Stimulated activated naive CD4-positive, alpha-beta T cell (primary cell): Measurements from ENCODE around the gene MTHFR.
"Not testable (repeated sequence)": the region's sequence is repeated elsewhere in the genome, so short reads cannot be mapped to it uniquely, and the experiment has no call there.

ENCODE experiments used
- DNase-seq, 6 experiments: peaks; one replicate each; lab custom pipeline; 2025; lab: John Stamatoyannopoulos, UW

Gene MTHFR

DNA sequence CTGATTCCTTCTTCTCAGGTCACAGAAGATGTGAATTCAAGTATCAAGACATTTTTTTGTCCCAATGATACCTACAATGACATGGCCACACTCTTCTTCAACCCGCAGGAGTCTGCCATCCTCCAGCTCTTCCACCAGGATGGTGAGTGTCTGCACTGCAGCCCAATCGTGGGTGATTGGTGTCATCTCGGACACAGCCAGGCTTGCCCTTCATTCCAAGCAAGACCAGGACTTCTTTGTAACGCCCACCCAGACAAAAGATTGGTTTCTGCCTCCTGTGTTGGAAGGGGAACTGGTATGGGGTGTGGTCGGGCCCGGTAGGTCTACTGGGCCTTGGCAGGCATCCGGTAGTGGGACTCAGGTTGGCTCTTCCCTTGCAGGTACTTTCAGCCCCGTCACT lies 27.7 kb upstream of the MTHFR start:
- DNase-seq = no peak

DNA sequence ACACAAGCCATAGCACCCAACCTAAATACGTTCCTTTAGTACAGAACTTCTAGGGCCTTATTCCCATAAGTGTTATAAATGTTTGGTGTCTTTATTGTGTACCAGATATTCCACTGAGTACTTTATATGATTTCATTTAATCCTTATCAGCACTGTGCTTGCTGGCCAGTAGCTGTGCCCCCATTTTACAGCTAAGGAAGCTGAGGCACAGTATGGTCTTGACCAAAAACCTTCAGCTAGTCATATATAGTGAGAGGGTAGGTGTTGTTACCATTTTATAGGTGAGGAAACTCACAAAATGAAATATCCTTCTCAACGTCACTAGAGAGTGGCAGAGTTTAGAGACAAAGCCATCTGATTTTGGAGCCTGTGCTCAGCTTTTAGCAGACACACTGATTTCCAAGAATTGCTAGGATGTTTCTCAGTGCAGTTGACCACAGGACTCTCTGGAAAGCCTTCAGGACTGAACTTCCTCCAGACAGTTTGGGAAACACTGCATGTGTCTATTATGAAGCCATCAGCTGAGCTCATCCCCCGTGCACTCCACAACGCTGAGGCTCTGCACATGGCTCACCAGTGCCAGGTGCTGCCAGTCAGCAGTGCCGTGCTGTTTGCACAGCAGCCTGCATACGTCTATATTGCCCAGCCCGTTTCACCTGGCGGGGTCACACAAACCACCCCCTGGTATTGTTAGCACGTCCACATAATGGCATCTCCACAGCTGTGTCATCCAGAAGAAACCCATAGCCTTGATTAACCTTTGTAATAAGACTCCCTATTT lies 26.4 kb upstream of the MTHFR start:
- DNase-seq = no peak

DNA sequence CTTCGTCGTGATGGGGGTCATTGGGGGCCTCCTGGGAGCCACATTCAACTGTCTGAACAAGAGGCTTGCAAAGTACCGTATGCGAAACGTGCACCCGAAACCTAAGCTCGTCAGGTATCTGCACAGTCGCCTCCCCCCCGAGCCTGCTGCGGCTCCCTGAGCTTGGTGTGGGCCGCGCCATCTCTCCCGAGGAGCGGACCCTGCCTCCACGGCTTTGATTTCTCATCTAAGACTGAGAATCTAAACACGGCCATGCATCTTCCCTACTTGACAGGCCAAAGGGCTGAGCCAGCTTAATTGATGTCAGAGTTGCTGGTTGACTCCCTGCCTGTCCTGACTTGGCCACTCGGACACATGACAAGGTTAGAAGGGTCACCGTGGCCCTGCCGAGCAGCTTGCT lies 22.7 kb upstream of the MTHFR start:
- no peak for DNase-seq

DNA sequence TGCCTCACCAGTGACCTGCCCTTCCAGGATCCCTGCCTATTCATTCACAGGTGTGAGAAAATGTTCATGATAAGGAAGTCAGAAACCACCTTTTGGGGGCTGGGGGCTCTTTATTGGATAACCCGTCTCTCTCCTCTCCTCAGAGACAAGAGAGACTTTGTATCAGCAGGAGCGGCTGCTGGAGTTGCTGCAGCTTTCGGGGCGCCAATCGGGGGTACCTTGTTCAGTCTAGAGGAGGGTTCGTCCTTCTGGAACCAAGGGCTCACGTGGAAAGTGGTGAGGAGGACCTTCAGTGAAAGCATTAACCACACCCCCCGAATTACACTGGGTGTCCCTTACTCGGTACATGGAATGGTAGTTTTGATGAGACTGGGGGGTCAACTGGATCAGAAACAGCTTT lies 21.2 kb upstream of the MTHFR start:
- DNase-seq = no peak

DNA sequence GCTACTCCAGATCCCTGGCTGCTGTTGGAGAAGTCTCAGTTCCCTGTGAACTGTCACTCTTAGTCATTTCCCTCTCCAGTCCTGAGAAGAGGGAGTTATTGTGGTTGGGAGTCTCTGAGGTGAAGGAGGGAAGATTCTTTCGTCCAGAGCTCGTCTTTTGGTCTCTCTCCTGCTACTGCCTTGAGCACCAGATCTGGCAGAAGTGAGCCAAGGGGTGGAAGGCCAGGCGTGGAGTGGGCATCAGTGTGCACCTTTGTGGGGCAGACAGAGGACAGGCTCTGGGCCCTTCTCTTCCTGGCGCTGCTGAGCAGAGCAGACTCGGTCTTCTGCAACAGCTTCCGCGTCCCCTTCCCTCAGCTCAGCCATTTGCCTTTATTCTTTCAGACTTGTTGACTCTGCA lies 19.4 kb upstream of the MTHFR start:
- no peak for DNase-seq

DNA sequence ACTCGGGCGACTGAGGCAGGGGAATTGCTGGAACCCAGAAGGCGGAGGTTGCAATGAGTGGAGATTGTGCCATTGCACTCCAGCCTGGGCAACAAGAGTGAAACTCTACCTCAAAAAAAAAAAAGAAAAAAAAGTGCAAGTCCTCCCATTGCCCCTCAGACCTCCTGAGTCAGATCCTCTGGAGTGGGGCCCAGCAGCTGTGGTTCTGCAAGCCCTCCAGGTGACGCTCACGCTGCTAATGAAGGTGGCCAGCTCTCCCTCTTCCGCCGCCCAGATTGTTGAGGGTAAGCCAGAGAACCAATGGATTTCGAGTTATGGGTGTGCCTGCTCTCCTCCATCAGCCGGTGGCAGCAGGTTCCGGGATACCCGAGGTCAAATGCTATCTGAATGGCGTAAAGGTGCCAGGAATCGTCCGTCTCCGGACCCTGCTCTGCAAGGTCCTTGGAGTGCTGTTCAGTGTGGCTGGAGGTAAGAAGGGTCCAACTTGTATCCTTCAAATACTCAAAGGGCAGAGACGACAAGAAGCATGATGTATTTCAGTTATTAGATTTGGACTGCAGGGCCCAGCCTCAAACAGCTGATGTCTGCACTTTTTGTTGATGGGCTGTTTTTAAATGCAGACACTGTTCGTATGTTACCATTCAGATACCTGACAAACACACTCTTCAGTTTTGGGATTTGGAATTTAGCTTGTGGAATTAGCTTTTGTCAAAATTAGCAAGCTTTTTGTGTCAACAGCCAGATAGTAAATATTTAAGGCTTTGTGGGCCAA lies 17.8 kb upstream of the MTHFR start:
- DNase-seq = no peak

DNA sequence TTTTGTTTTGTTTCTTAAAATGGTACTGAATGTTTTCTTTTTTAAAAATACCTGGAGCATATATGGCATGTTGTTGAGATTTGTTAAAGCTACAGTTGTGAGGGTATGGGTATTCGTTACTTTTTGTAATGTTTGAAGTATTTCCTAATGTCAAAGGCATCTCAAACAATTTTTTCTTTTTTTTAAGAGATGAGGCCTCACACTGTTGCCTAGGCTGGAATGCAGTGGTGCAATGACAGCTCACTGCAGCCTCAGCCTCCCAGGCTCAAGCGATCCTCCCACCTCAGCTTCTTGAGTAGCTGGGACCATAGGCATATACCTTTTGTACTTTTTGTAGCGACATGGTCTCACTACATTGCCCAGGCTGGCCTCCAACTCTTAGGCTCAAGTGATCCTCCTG lies 16.3 kb upstream of the MTHFR start:
- DNase-seq = no peak

DNA sequence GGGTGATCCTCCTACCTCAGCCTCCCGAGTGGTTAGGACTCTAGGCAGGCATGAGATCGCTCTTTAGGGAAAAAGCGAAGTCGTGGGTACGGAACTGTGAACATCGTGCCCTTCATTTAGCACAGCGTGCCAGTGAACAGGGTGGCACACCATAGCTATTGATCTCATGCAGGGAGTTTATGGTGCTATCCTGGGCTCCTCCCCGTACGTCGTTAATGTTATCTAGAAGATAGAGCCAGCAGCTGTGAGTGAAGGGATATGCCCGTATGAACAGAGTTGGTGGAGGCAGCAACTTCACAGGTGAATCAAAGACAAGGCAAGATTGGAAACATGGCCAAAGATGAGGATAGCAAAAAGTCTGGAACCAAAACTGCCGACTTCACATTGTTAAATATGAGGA lies 11.4 kb upstream of the MTHFR start:
- no peak for DNase-seq

DNA sequence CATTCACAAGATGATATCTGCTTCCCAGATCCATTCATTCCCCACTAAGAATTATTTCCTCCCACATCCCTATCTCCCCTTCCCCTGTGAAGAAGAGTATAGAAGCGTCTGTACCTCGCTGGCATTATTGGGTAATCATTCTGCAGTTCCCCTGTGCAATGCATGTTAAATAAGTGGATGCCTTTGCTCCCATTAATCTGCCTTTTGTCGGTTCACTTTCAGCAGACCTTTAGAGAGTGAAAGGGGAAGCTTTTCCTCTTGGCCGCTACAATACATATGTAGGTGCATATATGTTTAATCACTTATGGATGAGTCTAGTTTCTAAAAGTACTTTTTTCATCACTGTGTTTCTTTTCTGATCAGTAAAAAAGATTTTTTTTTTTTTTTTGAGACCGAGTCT lies 7.3 kb upstream of the MTHFR start:
- no peak for DNase-seq

DNA sequence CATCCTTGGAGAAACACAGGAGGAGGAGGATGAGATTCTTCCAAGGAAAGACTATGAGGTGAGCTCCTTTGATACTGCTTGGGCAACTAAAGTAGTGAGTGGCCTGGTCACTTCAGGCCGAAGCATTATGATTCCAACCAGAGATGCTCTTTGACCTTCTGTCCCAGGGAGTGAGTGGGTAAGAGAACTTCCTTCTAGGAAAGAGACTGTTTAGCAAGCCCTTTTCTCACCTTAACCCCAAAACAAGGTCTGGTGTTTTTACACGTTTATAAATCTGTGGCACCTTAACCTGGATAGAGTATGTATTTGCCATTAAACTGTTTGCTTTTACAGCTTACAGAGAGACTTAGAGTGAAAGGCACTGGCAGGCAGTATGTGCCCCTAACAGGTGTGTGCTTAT lies 1.4 kb upstream of the MTHFR start:
- DNase-seq = no peak

DNA sequence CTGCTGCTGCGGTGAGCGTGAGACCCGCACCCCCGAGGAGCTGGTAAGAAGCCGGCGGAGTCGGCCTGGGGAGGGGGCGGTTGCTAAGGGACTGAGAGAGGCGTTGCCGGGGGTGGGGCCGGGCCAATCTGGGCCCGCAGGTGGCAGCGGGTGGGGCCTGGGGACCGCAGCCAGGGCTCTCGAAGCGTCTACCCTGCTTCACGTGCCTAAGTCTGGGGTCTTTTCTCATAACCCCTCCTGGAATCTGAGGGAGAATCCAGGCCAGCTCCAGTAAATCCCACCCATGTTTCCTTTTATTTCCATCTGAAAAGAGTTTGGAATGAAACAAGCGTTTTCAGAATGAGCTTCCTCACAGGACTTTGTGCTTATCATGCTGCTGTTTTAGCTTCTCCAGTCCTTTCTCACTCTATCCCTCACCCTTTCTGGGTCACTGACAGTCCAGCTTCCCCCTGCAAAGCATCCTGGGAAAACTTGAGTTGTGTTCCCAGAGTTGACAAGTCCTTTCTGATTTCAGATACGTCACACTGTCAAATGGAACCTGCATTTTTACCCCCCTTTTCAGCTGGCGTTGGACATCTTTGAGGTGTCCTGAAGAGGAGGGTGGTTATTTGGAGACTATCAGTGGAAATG lies 658 bp upstream of the MTHFR start:
- DNase-seq = peak in 1 of 6 experiments; percentile 25

DNA sequence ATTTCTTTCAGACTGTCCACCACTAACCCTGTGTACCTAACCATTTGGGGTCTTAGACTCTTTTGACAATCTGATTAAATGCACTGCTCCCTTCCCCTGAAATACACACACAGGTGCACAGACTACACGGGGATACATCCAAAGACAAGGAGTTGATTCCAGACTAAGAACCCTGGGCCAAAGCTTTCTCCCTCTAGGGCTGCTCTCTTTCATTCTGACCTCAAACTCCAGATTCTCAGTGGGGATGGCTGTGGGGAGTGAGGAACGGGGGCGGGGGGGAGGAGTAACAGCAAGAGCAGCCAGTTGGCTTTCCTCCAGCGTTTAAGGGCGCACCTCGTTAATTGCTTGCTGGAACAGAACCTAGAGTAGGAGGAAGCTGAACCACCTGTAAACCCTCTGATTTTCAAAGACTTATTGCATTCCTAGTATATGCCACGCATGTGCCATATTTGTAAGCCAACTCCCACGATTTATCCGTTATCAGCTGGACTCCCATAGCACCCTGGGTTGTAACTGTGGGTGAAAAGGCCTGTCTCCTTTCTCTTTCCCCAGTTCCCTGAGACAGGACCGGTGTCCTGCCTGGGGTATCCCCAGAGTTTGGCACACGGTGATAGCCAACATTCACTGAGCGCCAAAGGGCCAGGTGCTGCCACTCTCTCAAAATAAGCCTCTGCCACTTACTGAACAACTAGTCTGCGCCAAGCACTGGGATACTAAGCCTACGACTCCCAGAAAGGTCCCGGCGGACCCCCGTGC lies 920 bp downstream of the MTHFR start:
- peak; percentile 5 to 46 (median 30) for DNase-seq

DNA sequence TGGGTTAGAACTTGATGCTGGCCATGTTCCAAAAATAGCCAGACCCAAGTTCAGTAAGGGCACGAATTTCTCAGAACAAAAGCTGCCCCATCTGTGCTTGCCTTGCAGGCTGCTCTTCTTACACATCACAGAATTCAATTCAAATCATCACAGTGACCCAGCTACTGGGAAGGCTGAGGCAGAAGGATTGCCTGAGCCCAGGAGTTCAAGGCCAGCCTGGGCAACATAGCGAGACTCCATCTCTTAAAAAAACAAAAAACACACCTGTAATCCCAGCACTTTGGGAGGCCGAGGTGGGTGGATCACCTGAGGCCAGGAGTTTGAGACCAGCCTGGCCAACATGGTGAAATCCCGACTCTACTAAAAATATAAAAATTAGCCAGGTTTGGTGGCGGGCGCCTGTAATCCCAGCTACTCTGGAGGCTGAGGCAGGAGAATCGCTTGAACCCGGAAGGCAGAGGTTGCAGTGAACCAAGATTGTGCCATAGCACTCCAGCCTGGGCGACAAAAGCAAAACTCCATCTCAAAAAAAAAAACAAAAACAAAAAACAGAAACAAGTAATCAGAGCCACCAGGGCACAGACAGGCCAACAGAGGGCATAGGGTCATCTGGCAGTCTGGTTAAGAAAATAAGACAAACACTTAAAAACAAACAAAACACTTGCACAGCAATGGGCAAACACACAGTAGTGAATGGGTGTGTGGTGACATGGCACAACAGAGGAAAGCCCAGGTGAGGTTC lies 1.7 kb downstream of the MTHFR start:
- not testable (repeated sequence) for DNase-seq

DNA sequence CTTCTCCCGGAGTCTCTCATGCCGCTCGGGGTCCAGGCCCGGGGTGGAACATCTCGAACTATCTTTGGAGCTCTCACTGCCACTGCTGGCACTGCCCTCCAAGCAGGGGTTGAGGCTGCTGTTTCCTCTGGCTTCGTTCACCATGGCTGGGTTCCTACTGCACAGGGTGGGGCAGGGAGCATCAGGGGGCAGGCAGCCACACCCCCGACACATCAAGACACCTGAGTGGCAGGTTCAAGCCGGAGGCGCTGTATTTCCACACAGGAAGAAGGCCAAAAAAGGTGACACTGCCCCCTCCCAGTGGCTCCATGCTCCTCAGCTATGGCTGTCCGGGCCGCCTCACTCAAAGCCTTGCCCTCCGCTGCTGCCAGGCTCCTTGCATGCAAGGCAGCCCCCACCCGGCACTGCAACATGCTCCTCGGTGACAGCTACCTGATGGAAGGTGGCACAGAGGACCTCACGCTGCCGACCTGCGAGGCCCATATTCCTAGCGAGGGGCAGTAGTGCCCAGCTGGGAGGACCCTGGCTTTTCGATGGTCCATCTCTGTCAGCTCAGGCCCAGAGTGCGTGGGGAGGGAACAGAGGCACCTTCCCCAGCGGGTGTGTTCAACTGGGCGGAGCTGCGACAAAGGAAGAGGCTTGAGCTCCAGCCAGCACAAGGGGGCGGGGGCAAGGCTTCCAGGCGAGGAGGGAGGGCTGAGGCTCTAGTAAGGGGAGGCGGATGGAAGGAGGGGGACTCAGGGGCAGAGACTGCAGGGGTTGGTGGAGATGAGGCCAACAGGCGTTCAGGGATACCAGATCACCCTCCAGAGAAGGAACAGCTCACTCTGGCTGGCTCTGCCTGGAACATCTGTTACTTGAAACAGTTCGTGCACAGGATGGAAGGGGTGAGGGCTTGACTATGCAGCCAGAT lies 2.5 kb downstream of the MTHFR start:
- DNase-seq = peak; percentile 31 to 75 (median 63)

DNA sequence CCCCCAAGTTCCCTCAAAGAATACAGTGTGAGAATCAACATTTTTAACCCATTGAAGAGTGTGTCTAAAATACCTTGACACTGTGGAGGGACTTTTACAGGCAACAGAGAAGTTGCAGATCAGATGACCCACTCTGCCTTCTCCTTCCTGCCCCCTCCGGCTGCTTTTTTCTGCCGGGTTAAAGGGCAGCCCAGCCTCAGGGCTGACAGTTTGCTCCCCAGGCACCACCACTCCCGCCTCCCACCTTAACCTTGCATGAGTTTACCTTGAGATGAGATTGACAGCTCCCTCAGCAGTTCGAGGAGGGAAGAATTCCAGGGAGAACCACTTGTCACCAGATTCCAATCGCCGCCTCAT lies 3.2 kb downstream of the MTHFR start:
- DNase-seq = no peak

DNA sequence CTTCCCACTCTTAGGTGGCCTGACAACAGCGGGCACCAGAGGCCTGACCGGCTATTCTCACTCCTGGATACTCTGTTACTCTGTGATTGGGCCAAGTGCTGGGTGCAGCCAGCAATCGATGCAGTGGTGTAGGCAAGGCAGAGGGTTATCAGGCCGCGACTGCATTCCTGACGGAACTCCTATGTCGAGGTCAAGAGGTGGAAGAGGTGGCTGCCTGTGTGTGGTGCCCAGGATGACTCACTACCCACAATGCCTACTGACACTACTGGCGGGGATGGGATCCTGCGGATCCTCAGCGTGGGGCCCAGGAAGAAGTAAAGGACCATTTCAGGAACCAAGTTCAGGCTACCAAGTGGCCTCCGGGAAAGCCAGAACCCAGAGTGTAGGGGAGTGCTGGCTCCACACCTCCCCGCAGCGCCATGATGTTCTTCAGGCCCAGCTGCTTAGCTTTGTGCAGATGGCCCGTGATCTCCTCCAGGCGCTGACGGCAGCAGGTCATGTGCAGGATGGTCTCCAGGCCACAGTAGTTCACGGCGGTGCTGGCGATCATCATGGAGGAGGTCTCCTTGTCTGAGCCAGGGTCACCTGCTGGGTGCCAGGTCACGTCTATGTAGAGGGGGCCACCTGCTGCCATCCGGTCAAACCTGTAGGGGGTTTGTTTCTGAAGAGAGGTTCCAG lies 4.9 kb downstream of the MTHFR start:
- DNase-seq = no peak

DNA sequence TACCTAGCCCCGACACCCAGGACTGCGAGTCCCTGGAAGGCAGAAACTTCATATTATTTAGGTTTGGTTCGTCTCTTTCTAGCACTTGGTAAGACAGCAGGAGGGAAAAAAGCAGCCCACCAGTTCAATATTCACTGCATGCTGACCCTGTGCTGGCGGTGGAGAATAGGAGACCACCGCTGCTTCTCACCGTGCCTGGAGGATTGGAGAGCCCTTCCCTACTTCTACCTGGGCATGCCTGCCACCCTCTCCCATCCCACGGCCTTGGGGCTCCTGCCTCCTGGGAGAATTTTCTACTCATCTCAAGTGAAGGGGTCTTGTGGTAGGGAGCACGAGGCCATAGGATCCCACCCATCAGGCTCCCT lies 5.4 kb downstream of the MTHFR start:
- no peak for DNase-seq

DNA sequence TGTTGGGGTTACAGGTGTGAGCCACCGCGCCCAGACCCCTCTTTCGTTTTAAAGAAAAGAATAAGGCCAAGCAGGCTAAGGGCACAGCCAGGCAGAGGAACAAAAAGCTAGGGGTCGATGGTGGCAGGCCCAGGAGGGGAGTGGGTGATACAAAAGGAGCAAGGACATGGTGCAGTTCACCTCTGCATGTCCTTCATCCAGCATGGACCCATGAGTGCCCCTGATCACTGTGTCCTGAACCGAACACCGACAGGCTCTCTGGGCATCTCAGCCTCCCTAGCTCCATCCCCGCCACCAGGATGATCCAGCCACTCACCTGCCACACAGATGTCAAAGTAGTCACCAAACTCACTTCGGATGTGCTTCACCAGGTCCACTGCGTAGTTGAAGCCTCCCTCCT lies 5.9 kb downstream of the MTHFR start:
- no peak for DNase-seq

DNA sequence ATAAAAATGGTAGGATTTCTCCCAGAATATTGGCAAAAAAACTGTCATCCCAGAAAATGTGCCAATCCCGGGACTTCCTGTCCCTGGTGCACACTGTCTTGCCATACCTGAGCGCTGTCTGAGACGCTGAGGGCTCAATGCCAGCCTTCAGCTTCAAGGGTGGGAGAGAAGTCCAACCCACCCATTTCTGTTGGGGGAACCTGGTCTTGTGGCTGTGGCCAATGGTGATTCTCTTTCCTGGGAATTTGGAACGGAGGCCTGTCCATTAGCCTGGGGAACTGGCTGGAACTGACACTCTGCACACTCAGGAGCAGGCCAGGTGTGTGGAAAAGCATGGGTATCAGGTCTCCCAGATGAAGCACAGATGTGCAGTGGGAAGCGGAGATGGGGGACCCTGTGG lies 6.7 kb downstream of the MTHFR start:
- DNase-seq = no peak

DNA sequence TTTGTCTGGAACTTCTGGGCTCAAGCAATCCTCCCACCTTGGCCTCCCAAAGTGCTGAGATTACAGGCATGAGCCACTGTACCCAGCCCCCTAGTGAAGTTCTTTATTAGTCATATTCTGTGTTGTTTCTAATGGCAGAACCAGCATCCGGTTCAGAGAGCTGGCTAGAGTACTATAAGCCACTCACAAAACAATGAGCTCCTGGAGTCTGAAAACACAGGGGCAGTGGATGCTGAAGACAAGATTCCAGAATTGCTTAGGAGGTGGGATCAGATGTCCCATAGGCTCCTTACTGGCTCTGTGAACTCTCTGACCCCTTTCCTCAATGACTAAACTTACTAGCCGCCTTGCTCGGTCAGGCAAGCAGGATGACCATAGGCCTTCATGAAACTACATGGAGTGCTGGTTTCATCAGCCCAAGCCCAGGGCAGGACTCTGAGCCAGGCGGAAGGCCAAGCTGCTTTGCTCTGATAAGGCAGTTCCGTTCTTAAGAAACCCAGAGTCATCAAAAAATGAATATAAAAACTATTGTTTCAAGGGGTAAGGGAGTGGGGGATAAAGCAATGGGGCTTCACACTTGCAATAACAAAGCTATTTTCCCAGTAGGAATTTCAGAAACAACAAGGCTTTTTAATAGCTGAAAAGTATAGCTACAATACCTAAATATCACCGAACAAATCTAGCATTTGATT lies 8.1 kb downstream of the MTHFR start:
- no peak for DNase-seq
